ENCODE results near the gene ANAPC10. TPM values are rescaled to one million over a fixed set of nuclear protein-coding genes. Genes with fewer than 3 reads are reported as not detected.
"Not testable (repeated sequence)": the region's sequence is repeated elsewhere in the genome, so short reads cannot be mapped to it uniquely, and the experiment has no call there.

The ANAPC10 gene
- 10 to 100 TPM in 1 of 6 experiments, 1 to 10 TPM in 5; 6.0 to 13.0 (median 8.3) TPM for total RNA-seq
- long read RNA-seq, partial matches to known transcripts, result 0 of 3 reads
- long read RNA-seq, other reads (novel, unspliced or antisense), result 1 of 3 reads

GRCh38 chr4:145097821-145098674 lies at the start of gene ANAPC10, which contains the start of gene ABCE1:
Gene ANAPC10, minus strand, starts transcription at chr4:145098196. Its CDS starts 2,097 bp downstream, at chr4:145096099.
Gene ABCE1, plus strand, starts transcription at chr4:145098311. Its CDS starts 6,102 bp downstream, at chr4:145104413.
- peak; percentile 92 to 98 (median 94) for ATAC-seq
- peaks cover 0 to 16% (median 2%) of the 10 kb centered on the region in 4 donors for H3K36me3 ChIP-seq
- under 1% methylated on average over 38 of the region's 67 CpGs for WGBS (ENCODE audit: insufficient coverage, low coverage, low lambda C conversion rate, missing lambda C conversion rate)
- peak within 1 kb of the TSS; percentile 71 to 75 (median 74) for H3K4me3 ChIP-seq
- peaks cover 0 to 31% (median 14%) of the 10 kb centered on the region in 4 donors for H3K4me1 ChIP-seq
- intact Hi-C loops (cut with DNase I), result no loop called here
- no peaks in the 10 kb centered on the region for H3K27me3 ChIP-seq
- peak in 3 of 4 donors; percentile 14 to 35 (median 23) for TF ChIP-seq CTCF (IDR thresholded peaks at IDR 0.05)
- peak; percentile 65 for TF ChIP-seq POLR2A (IDR thresholded peaks at IDR 0.05)
- DNase-seq, result peak; percentile 94 to 97 (median 95)
- peak within 1 kb of the TSS; percentile 84 to 94 (median 92) for H3K27ac ChIP-seq
- no peaks in the 10 kb centered on the region for H3K9me3 ChIP-seq

GRCh38 chr4:145136219-145136618 lies 38.2 kb upstream of the ANAPC10 start:
- intact Hi-C loops (cut with DNase I), result not testable (repeated sequence)

GRCh38 chr4:145132511-145133098 lies 34.6 kb upstream of the ANAPC10 start:
- H3K27ac ChIP-seq, result no peak overlapping the region
- no peaks in the 10 kb centered on the region for H3K27me3 ChIP-seq
- H3K36me3 ChIP-seq, result peaks cover 0 to 6% (median 3%) of the 10 kb centered on the region in 4 donors
- 52% methylated on average over 4 of the region's 5 CpGs for WGBS (ENCODE audit: insufficient coverage, low coverage, low lambda C conversion rate, missing lambda C conversion rate)
- DNase-seq, result no peak
- TF ChIP-seq CTCF (IDR thresholded peaks at IDR 0.05) (no peak), POLR2A (IDR thresholded peaks at IDR 0.05) (no peak)
- no peaks in the 10 kb centered on the region for H3K4me1 ChIP-seq
- ATAC-seq, result peak in 3 of 4 donors; percentile 18 to 55 (median 47)
- intact Hi-C loops (cut with DNase I), result no loop called here
- H3K9me3 ChIP-seq, result no peaks in the 10 kb centered on the region
- H3K4me3 ChIP-seq, result no peak overlapping the region

More at GRCh38 chr4:145136219-145136618, 38.2 kb upstream of the ANAPC10 start:
- H3K27me3 ChIP-seq, H3K4me3 ChIP-seq, ATAC-seq, H3K9me3 ChIP-seq, H3K4me1 ChIP-seq, H3K27ac ChIP-seq, DNase-seq: not testable (repeated sequence)
- peaks cover 0 to 37% (median 20%) of the 10 kb centered on the region in 4 donors for H3K36me3 ChIP-seq
- 50% methylated on average over 1 of the region's 1 CpG for WGBS (ENCODE audit: insufficient coverage, low coverage, low lambda C conversion rate, missing lambda C conversion rate)

- DNase-seq, result no peak
- 89% methylated on average over 12 of the region's 12 CpGs for WGBS (ENCODE audit: insufficient coverage, low coverage, low lambda C conversion rate, missing lambda C conversion rate)
- peak in 1 of 4 donors; percentile 33 for ATAC-seq
- intact Hi-C loops (cut with DNase I), result no loop called here
- Histone ChIP-seq H3K27me3 (no peaks in the 10 kb centered on the region), H3K9me3 (no peaks in the 10 kb centered on the region), H3K4me3 (no peak overlapping the region), H3K36me3 (peaks cover 0 to 6% (median 4%) of the 10 kb centered on the region in 4 donors), H3K27ac (no peak overlapping the region), H3K4me1 (no peaks in the 10 kb centered on the region)
- no peak for TF ChIP-seq CTCF (IDR thresholded peaks at IDR 0.05)
- no peak for TF ChIP-seq POLR2A (IDR thresholded peaks at IDR 0.05)
These were observed 33.9 kb upstream of the ANAPC10 start for GRCh38 chr4:145131848-145132247.

Measured in right lobe of liver (tissue), 6 donors.